GM21390 (cell line): Measurements from ENCODE around the gene MT1F.

Source experiments
- ATAC-seq: cut with Tn5 transposase; IDR thresholded peaks from one replicate; pipeline ENCODE4 v1.9.1; 2021; ENCODE audit not compliant: unreplicated experiment

MT1F gene

GRCh38 chr16:56625140-56625942 lies 32.4 kb upstream of the MT1F start, which contains the start of gene MT1E:
MT1E (plus strand) TSS chr16:56625781; CDS start chr16:56625852, 71 bp downstream.
- peak; percentile 52 for ATAC-seq

GRCh38 chr16:56625943-56626654 lies 31.7 kb upstream of the MT1F start:
- no peak for ATAC-seq

GRCh38 chr16:56626685-56627084 lies 31.1 kb upstream of the MT1F start:
- ATAC-seq: no peak

- ATAC-seq: no peak
These were observed 29.0 kb upstream of the MT1F start for GRCh38 chr16:56628486-56629350.

- no peak for ATAC-seq
These were observed 28.2 kb upstream of the MT1F start for GRCh38 chr16:56629531-56629930.

- ATAC-seq: peak; percentile 78
These were observed 27.6 kb upstream of the MT1F start for GRCh38 chr16:56630134-56630533.

GRCh38 chr16:56631197-56631596 lies 26.6 kb upstream of the MT1F start:
- ATAC-seq: no peak

GRCh38 chr16:56631832-56632155 lies 26.0 kb upstream of the MT1F start:
- no peak for ATAC-seq

- no peak for ATAC-seq
These were observed 25.5 kb upstream of the MT1F start, which contains the start of gene MT1M for GRCh38 chr16:56632156-56632847. MT1M (plus strand) TSS chr16:56632659; CDS start chr16:56632732, 73 bp downstream.

- ATAC-seq: no peak
These were observed 24.9 kb upstream of the MT1F start for GRCh38 chr16:56632848-56633365.

- ATAC-seq: no peak
These were observed 24.2 kb upstream of the MT1F start for GRCh38 chr16:56633535-56633934.

GRCh38 chr16:56634715-56635440 lies 22.9 kb upstream of the MT1F start:
- no peak for ATAC-seq

- ATAC-seq: no peak
These were observed 22.3 kb upstream of the MT1F start for GRCh38 chr16:56635441-56635967.

- ATAC-seq: no peak
These were observed 20.9 kb upstream of the MT1F start for GRCh38 chr16:56636616-56637413.

GRCh38 chr16:56637814-56638750 lies 19.7 kb upstream of the MT1F start, which contains the start of gene MT1A:
MT1A (plus strand) TSS chr16:56638666; CDS start chr16:56638739, 73 bp downstream.
- no peak for ATAC-seq

GRCh38 chr16:56639045-56639444 lies 18.7 kb upstream of the MT1F start:
- no peak for ATAC-seq

- ATAC-seq: no peak
These were observed 17.7 kb upstream of the MT1F start for GRCh38 chr16:56640076-56640475.

GRCh38 chr16:56641166-56641565 lies 16.6 kb upstream of the MT1F start:
- no peak for ATAC-seq
